Kidney capillary endothelial cell (primary cell): ENCODE results near the gene IGFALS.

Experiments used
- DNase-seq: peaks from one replicate; pipeline ENCODE4 v3.0.0-alpha.2; 2018; ENCODE audit warnings: low spot score

Gene IGFALS

DNA sequence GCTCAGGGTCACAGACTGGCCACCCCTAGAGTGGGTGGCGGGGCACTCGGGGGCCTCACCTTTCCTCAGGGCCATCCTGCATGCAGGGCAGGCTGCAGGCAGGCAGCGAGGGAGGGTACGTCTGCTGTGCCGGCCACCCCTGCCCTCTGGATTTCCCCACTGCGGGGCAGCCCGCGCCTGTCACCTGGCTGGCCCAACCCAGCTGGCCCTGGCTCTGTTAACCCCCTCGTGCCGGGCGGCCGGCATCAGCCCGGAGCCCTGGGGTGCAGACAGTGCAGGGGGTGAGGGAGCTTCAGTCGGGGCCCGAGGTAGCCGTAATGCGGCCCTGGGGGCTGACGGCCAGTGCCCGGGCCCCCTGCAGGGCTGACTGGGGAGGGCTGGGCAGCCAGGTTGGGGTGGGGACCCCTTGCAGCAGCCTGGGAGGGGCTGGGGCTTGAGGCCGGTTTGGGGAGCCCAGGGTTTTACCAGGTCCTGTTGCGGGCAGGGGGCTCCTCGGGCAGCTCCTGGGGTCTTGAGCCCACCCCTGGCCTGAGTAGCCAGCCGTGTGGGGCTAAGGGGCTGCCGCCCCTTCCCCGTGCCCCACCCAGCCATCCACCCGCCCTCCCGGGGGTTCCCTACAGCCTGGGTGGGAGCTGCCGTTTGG lies at the start of gene IGFALS:
Gene IGFALS (minus strand): TSS at position 128 of the 643 bp plus-strand sequence. CDS start 53 bp downstream, at position 75.
- no peak for DNase-seq

DNA sequence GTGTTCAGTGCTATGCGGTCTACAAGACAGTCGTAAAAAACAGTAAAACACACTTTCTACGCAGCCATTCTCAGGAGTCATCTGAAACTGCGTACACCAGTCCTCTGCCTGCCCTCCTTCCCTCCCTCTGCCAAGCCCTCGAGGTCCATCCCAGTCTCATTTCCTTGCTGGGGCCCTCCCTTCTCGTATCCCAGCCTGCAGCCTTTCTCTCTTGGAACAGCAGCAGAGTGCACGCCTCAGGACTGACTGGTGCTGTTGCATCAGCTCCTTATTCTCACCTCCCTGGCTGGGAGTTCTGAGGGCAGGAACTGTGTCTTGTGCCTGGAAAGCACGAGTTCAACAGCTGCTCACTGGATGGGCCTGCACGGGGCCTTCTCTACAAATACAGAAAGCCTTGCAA lies 46.0 kb upstream of the IGFALS start:
- DNase-seq, result no peak

DNA sequence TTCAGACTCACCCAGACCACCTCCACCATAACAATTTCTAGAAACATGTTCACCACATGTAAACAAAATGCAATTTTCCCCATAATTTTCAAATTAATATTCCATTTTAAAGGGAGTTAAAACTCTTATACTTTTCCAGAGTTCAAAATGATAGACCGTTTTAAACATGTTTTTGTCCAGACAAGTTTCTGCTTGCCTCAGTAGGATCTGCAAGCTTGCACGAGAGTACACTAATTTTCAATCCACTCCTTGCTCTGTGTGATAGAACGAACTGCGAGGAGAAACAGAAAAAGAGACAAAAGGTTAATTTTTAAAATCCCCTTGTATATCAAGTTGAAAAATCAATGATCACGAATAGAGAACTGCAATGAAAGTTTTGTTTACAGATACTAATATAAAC lies 40.6 kb upstream of the IGFALS start:
- DNase-seq, result no peak

DNA sequence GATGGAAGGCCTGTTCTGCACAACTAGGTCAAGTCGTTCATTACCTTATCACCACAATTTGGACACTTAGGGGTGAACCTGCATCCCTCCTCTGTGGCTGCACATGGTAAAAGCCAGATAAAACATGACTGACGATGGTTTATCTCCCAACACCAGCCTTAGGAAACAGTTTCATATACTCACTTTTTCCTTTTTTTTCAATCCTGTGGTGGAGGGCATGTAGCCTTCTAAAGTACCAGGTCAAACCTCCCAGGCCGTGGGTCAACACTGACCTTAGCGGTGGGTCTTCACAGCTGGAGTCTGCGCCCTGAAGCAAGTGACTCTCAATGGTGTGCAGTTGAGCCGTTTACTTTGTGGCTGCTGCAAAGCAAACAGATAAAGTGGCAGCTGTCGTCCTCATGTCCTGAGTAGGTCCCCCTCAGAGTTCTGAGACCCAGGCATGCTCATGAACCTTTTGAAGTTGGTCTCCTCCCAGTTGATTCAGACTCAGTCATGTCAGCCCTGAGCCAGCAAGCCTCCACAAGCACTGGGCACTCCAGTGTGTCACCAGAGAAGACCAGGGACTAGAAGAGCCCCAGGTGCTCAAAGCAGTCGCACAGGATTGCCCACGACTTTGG lies 39.4 kb upstream of the IGFALS start:
- DNase-seq, result no peak

DNA sequence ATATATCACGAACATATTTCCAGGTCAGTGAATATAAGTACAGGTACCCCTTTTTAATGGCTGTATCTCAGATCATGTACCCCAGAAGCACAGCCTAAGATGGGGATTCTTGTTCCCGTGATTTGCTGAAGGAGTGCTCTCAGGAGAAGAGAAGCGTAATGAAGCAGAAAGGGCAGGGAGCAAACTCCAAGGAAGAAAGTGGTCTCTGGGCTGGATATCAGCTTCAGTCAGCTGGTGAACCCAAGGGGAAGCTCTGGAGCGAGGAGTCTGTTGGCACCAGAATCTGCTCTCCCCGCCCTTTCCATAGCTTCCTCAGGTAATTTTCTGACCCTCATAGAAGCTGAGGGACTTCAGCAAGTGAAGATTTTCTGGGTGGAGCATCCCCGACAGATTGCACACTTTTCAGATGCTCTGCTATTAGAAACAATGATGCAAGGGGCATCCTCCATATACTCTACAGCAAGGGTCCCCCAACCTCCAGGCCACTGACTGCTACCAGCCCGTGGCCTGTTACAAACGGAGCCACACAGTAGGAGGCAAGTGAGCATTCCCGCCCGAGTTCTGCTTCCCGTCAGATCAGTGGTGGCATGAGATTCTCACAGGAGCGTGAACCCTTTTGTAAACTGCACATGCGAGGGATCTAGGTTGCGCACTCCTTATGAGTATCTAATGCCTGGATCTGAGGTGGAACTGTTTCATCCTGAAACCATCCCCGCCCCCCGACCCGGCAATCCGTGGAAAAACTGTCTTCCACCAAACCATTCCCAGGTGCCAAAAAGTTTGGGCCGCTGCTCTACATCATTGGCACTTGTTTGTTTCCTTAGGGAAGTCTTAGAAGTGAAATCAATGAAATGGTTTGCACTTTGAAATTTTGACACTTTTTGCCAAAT lies 37.9 kb upstream of the IGFALS start:
- no peak for DNase-seq

DNA sequence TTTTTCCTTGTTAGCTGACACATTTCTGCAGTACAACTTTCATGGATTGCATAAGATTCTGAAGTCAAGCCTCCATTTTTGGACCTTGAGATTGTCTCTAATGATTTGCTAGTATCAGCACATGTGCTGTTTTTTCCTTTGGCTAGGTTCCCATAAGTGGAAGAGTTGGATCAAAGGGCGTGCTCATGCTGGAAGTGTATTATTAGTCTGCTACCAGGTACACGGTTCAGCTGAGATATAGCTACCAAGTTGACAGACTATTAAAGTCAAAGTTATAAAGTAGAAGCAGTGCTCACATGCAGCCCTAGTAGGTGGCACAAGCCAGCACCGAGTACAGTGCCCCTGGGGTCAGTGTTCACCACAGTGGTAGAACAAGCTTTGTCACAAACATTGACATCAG lies 36.7 kb upstream of the IGFALS start:
- no peak for DNase-seq

DNA sequence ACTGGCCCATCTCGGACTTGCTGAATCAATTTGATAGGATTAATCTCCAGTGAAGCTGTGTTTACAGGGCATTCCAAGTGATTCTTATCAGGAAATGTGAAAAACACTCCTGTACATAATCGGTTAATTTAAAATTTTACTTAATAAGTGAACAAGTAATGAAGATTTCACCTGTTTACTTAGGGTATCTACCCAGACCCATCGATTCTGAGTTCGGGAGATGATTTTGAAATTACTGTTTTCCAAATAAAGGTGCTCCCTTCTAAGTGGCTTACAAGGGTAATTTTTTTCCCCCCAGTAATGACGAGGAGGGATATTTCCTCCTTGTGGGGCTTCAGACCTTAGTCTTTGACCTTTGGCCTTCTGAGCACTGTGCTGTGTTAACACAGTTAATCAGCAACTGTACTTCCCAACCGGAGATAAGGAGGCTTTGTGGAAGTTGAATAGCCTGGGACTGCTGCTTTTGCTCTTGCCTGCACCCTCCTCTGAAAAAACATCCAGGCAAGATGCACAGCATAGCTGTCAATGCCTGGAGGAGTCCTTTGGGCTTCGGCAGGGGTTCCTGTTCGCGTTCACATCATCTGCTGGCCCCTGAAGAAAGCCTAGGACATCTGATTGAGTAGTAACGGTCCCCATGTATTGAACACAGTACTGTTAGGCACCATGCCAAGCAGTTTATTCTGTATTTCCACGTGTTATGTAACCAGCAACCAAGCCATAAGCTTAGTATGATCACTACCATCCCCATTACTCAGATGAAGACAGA lies 35.3 kb upstream of the IGFALS start:
- DNase-seq, result no peak

DNA sequence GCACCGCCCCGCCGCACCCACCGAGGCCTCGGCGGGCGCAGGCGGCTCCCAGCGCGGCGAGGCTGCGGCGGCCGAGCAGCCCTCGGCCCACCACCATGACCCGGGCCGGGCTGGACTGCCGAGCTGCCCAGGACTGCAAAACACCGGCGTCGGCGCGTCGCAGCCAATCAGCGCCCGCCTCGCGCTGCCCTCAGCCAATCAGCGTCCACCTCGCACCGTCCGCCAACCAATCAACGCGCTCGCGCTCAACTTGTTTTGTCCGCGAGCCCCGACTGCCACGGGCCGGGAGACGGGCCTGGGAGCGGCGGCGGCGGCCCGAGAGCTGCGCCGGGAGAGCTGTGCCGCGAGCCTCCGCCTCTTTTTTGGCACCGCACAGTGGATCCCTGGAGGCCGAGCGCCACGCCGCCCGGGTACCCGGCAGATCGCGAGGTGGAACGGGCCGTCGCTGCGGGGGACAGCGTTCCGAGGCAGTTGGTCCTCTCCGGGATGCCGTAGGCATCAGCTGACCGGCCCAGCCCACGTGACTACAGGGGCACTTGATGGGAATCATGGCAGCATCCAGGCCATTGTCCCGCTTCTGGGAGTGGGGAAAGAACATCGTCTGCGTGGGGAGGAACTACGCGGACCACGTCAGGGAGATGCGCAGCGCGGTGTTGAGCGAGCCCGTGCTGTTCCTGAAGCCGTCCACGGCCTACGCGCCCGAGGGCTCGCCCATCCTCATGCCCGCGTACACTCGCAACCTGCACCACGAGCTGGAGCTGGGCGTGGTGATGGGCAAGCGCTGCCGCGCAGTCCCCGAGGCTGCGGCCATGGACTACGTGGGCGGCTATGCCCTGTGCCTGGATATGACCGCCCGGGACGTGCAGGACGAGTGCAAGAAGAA lies 33.4 kb upstream of the IGFALS start, which contains the start of the genes FAHD1 and HAGH:
Gene FAHD1 (plus strand): TSS at position 516 of the 883 bp plus-strand sequence. CDS start 33 bp downstream, at position 549.
Gene HAGH (minus strand): TSS at position 135 of the 883 bp plus-strand sequence. CDS start 38 bp downstream, at position 97.
- DNase-seq, result peak; percentile 93

DNA sequence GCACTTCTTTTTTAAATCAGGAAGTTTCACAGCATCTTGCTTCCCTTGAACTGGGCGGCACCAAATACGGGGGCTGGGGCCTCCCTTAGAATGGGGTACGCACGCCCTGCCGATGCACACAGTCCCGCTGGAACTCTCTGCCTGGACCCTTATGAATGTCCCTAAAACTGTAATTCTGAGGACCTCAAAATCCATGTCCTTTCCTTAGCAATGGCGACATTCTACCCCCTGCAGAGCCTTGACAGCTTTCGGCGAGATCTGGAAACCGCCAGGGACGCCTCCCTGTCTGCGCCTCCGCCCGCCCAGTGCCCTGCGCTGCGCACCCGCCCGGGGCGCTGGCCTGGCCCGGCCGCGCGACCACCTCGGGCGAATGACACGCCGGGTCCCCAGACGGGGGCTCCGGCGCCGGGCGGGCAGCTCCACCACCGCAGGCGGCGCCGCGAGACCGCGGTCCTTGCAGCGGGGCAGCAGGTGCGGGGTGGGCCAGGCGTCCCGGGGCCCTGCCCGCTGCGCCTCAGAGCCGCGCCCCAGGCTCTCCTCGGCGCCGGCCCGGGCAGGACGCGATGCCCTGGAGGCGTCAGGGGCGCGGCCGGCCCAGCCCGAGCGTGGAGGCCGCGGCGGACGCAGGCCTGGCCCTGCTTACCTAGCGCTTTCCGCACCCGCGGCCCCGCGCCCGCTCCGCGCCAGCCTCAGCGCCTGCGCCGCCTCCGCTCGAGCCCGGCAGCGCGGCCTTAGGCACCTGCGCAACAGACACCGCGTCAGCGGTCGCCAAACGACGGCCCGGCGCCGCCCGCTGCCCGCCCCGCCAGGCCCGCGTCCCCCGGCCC lies 32.6 kb upstream of the IGFALS start:
- peak; percentile 30 for DNase-seq

DNA sequence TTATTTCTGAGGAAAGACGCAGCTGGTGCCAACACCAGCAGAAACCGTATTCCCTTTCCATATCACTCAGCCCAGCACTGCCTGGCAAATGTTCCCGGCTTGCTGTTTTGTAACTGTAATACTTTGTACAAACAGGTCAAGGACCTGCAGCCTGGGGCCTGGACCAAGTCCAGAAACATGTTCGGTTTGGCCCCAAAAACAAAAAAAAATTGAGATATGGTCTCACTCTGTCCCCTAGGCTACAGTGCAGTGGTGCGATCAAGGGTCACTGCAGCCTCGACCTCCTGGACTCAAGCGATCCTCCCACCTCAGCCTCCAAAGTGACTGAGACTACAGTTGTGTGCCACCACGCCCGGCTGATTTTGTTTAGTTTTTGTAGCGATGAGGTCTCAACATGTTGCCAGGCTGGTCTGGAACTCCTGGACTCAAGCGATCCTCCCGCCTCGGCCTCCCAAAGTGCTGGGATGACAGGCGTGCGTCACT lies 31.9 kb upstream of the IGFALS start:
- no peak for DNase-seq

DNA sequence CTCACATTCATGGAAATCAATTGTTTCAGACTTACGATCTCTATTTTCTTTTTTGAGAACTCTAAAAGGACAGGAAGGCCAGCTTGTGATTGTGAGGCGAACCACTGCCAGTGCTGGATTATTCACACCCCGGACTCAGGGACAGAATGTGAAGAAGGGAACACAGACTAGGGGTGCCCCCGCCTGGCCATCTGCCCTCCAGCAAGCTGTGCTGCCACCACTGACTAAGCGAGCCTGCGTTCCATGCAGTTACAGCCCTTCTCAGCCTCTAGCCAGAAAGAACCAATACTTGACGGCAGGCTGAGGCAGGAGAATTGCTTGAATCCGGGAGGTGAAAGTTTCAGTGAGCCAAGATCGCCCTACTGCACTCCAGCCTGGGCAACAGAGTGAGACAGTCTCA lies 30.3 kb upstream of the IGFALS start:
- DNase-seq, result peak; percentile 47

DNA sequence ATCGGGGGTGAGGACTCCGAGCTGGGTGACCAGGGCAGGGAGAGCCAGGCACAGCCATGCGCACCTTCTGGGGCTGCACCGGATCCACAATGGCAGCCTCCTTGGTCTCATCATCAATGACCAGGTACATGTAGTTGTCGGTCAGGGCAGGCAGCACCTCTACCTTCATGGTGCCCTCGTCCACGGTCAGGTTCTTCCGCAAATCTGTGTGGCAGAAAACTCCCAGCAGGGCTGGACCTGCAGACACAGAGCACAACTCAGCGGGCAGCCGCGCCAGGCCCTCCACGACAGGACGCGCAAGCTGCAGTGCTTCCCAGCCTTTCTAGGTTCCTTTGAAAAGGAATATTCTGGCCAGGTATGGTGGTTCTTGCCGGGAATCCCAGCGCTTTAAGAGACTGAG lies 29.3 kb upstream of the IGFALS start:
- no peak for DNase-seq

DNA sequence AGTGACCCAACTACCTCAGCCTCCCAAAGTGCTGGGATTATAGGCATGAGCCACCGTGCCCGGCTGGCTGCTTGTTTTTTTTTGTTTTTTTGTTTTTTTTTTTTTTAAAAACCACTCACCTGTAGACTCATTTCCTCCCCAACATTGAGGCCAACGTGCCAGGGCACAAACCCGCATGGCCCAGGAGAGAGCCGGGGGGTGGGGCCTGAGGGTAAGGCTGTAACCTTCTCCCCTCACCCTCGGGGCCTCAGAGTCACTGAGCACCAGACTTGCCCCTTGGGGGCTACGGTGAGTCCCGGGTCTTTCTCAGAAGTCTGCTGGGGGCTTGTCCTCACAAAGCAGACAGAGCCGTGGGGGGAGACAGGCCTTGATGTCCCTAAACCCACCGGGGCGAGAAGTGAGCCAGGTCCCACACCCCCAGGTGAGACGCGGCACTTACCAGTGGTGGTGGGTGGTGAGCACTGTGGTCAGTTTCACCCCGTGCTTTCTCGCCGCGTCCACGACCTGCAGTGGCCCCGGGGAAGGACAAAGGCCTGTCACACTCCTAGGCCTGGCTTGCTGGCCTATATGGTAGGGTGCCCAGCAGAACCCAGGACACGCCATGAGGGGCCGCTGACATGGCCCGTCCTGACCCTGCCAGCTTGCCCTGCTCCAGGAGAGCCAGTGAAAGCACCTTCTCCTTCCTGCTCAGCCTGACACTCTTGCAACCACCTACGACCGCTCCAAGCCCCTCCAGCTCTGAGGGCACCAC lies 28.5 kb upstream of the IGFALS start:
- no peak for DNase-seq

DNA sequence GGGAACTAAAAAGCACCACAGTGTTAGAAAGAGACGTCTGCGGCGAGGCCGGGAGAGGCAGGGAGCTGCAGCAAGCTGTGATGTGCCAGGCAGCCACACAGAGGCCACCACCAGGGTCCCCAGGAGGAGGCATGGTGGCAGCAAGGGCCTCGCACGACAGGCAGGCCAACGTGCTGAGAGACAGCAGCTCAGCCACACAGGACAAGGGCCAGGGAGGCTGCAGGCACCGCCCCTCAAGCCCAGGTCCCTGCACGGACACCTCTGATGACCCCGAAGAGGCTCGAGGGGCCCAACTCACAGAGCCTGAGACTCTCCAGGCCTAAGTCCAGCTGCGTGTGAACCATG lies 27.4 kb upstream of the IGFALS start:
- no peak for DNase-seq

DNA sequence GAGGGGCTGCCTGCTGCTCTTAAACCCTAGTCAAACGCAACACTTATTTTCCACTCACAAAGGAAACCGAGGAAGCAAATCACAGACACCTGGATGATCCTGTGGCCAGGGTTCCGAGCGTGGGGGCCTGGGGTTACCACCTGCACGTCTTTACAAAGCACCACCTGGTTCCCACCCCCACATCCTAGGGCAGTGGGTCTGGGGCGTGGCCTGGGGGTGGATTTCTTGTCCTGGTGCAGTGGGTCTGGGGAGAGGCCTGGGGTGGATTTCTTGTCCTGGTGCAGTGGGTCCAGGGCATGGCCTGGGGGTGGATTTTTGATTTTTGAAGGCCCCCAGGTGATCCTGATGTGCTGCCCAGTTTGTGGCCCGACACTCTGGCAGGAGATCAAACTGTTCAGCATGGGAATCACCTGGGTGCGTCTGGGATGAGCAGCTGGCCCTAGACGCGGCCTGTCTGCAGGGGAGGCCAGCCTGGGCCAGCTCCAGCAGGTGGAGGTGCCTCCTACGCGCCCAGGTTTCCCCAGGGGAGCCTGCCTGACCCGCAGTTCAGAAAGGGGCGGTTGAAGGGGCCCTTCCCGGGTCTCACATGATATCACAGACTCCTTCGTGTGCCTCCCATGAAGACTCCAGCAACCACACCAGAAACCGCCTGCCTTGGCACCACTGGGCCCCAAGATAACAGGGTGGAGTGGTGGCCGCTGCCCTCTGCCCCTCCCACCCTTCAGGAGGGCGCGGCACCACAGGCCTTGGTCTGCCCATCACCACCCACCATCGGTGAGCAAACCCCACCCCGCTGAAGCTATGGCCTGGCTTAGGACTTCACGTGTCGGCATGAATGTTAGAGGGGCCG lies 26.8 kb upstream of the IGFALS start:
- no peak for DNase-seq

DNA sequence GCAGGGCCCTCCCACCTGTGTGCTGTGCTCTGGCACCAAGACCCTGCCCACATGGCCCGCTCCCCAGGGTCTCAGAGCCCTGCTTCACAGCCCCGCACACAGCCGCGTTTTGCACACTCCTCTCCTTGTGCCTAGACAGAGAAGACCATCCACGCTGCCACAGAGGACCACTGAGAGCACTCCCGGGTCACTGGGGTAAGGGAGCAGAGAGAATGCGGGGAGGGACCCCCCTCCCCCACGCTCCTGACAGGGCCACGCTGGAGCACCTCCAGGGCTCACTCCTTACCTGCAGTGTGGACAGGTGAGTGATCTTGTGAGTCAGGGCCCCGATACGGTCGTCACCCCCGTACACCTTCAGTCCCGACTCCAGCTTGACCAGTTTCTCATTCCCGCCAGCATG lies 26.1 kb upstream of the IGFALS start:
- DNase-seq, result no peak

DNA sequence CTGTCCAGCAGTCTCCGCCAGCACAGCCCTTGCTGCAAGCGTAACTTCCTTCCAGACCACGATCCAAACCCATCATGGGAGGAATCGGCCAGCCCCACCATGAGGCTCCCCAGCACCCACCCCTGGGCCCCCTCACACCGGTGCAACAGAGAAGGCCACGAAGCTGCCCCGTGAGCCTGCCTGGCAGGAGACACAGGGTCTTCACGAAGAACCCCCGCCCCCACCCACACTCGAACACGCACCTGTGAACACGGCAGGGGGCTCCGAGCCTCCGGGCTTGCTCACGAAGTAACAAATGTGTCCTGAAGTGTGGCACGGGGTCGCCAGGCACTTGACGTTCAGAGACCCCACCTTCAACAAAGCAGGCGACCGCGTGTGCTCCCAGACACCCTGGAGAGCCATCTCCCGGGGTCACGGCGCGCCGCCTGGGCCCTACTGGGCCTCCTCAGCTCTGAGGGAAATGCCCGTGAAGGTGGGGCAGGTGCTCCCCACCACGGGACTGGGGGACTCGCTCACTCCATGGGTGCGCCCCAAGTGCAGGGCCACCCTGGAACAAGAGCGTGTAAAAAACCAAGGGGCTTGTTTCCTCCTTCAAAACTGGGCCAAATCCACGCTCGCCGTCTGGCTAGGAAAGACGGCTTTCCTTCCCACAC lies 25.5 kb upstream of the IGFALS start:
- DNase-seq, result no peak
